OCI-LY7 (cell line): ENCODE results near the gene TTC7B. TPM values are rescaled to one million over a fixed set of nuclear protein-coding genes. Genes with fewer than 3 reads are reported as not detected.

Experiments
- BruUV-seq: library from RNA; stranded (reverse); fragments of 400-500 nt; replicated peaks from 2 replicates; lab custom pipeline; 2021; lab: Mats Ljungman, UMichigan
- CTCF ChIA-PET: fragments of 300-600 bp; sonication (Branson Sonifier 250); formaldehyde crosslinking; loops from one replicate; lab custom pipeline; 2022; ENCODE audit warnings: antibody characterized with exemption; ENCODE audit not compliant: unreplicated experiment; lab: Charles Lee
- POLR2A ChIA-PET: fragments of 300-600 bp; sonication (Branson Sonifier 250); formaldehyde crosslinking; loops from one replicate; lab custom pipeline; 2022; ENCODE audit warnings: antibody characterized with exemption; lab: Charles Lee
- DNase-seq: peaks from one replicate; pipeline ENCODE4 v3.0.0-alpha.2; 2015; ENCODE audit warnings: low spot score
- H2AFZ ChIP-seq: fragments of 200-600 bp; sonication (generic), shearing (Covaris generic); 2 replicates; pipeline ENCODE4 v1.6.1; 2014; ENCODE audit warnings: mild to moderate bottlenecking, antibody characterized with exemption, low read length, moderate library complexity
- H3K27ac ChIP-seq: fragments of 200-600 bp; sonication (generic); 2 replicates; pipeline ENCODE4 v1.5.1; 2014; ENCODE audit warnings: mixed run types, low read depth, mild to moderate bottlenecking, moderate library complexity, low read length, inconsistent platforms; ENCODE audit not compliant: poor library complexity, severe bottlenecking
- H3K36me3 ChIP-seq: fragments of 200-600 bp; sonication (generic); 2 replicates; pipeline ENCODE4 v1.6.1; 2014; ENCODE audit warnings: mild to moderate bottlenecking, antibody characterized with exemption, low read length, moderate library complexity, mixed read lengths; ENCODE audit not compliant: insufficient read depth
- H3K4me1 ChIP-seq: fragments of 200-600 bp; sonication (generic); 2 replicates; pipeline ENCODE4 v1.5.1; 2014; ENCODE audit warnings: mild to moderate bottlenecking, low read length; ENCODE audit not compliant: insufficient read depth, poor library complexity, severe bottlenecking
- H3K4me2 ChIP-seq: fragments of 200-600 bp; sonication (generic); 2 replicates; pipeline ENCODE4 v1.6.1; 2014; ENCODE audit warnings: mild to moderate bottlenecking, low read length
- H3K4me3 ChIP-seq: fragments of 200-600 bp; sonication (generic); 2 replicates; pipeline ENCODE4 v1.5.1; 2014; ENCODE audit warnings: mild to moderate bottlenecking, low read depth, low read length; ENCODE audit not compliant: poor library complexity, severe bottlenecking
- H3K79me2 ChIP-seq: fragments of 200-600 bp; sonication (generic); 2 replicates; pipeline ENCODE4 v1.6.1; 2016; ENCODE audit warnings: low read depth, mild to moderate bottlenecking, low read length, moderate library complexity, mixed read lengths; ENCODE audit not compliant: insufficient read depth
- H3K9me2 ChIP-seq: fragments of 200-600 bp; sonication (generic); 2 replicates; pipeline ENCODE4 v1.6.1; 2016; ENCODE audit warnings: mild to moderate bottlenecking, low read length, mixed read lengths; ENCODE audit not compliant: insufficient read depth
- H3K9me3 ChIP-seq: fragments of 200-600 bp; sonication (generic); 2 replicates; pipeline ENCODE4 v1.6.1; 2014; ENCODE audit warnings: mild to moderate bottlenecking, mixed run types, low read length, mixed read lengths
- H4K20me1 ChIP-seq: fragments of 200-600 bp; sonication (generic); 2 replicates; pipeline ENCODE4 v1.6.1; 2014; ENCODE audit warnings: mild to moderate bottlenecking, antibody characterized with exemption, low read length, moderate library complexity, mixed read lengths; ENCODE audit not compliant: insufficient read depth
- CTCF ChIP-seq: fragments of 200-600 bp; sonication (generic); conservative IDR thresholded peaks from 2 replicates; pipeline ENCODE4 v1.5.1; 2014; ENCODE audit warnings: mild to moderate bottlenecking, antibody characterized with exemption, low read length, moderate library complexity, mixed read lengths
- EZH2phosphoT487 ChIP-seq: fragments of 200-600 bp; sonication (generic); IDR thresholded peaks from 2 replicates; pipeline ENCODE4 v1.6.1; 2018; ENCODE audit warnings: low read depth, borderline replicate concordance, mild to moderate bottlenecking, mixed run types, antibody characterized with exemption, low read length, moderate library complexity, mixed read lengths
- intact Hi-C: fragments of 100-400 bp; cut with micrococcal nuclease; formaldehyde crosslinking; loops from one replicate; pipeline ENCODE4 v1.10.0; 2022; ENCODE audit not compliant: unreplicated experiment
- total RNA-seq, 2 experiments: library from RNA; depleted of rRNA in 1 of 2; stranded (reverse); fragments of >200 nt in 1 of 2; shearing (Covaris generic) in 1 of 2; gene quantifications; 2 replicates each; pipeline ENCODE4 v1.2.3, GENCODE V29; 2014 to 2022

The TTC7B gene
- total RNA-seq, 2 experiments from 2014 or later, result 0.19 to 0.51 TPM

GRCh38 chr14:90677484-90678050 is 138.7 kb downstream of the TTC7B start:
- CTCF ChIA-PET, result no interaction called here
- H3K27ac ChIP-seq, result no peak overlapping the region
- no peaks in the 10 kb centered on the region for H4K20me1 ChIP-seq
- POLR2A ChIA-PET, result no interaction called here
- no peak overlapping the region for H3K4me2 ChIP-seq
- intact Hi-C loops, result no loop called here
- no peak overlapping the region for H2AFZ ChIP-seq
- no peaks in the 10 kb centered on the region for H3K79me2 ChIP-seq
- no peak overlapping the region for H3K4me3 ChIP-seq
- H3K4me1 ChIP-seq, result no peaks in the 10 kb centered on the region
- no TSS peak for BruUV-seq
- no peaks in the 10 kb centered on the region for H3K36me3 ChIP-seq
- H3K9me2 ChIP-seq, result no peaks in the 10 kb centered on the region
- TF ChIP-seq EZH2phosphoT487, result no peak
- TF ChIP-seq CTCF, result no peak
- no peak for DNase-seq
- no peaks in the 10 kb centered on the region for H3K9me3 ChIP-seq

- ChIA-PET CTCF (no interaction called here), POLR2A (no interaction called here)
- H3K4me1 ChIP-seq, result peaks cover 1% of the 10 kb centered on the region
- H3K9me2 ChIP-seq, result no peaks in the 10 kb centered on the region
- DNase-seq, result no peak
- no peaks in the 10 kb centered on the region for H3K79me2 ChIP-seq
- H3K9me3 ChIP-seq, result no peaks in the 10 kb centered on the region
- H3K4me3 ChIP-seq, result no peak overlapping the region
- H2AFZ ChIP-seq, result no peak overlapping the region
- TF ChIP-seq EZH2phosphoT487, result no peak
- TF ChIP-seq CTCF, result no peak
- no peaks in the 10 kb centered on the region for H4K20me1 ChIP-seq
- BruUV-seq, result no TSS peak
- H3K36me3 ChIP-seq, result no peaks in the 10 kb centered on the region
- intact Hi-C loops, result no loop called here
- no peak overlapping the region for H3K27ac ChIP-seq
- H3K4me2 ChIP-seq, result no peak overlapping the region
Observed at GRCh38 chr14:90676912-90677311, 139.3 kb downstream of the TTC7B start.

- H3K4me1 ChIP-seq, result peaks cover 7% of the 10 kb centered on the region
- H3K4me3 ChIP-seq, result no peak overlapping the region
- no peaks in the 10 kb centered on the region for H3K9me3 ChIP-seq
- no peak overlapping the region for H3K4me2 ChIP-seq
- POLR2A ChIA-PET, result no interaction called here
- H3K27ac ChIP-seq, result no peak overlapping the region
- intact Hi-C loops, result no loop called here
- H3K36me3 ChIP-seq, result no peaks in the 10 kb centered on the region
- TF ChIP-seq CTCF (no peak), EZH2phosphoT487 (no peak)
- H4K20me1 ChIP-seq, result no peaks in the 10 kb centered on the region
- H3K79me2 ChIP-seq, result no peaks in the 10 kb centered on the region
- H3K9me2 ChIP-seq, result no peaks in the 10 kb centered on the region
- CTCF ChIA-PET, result no interaction called here
- DNase-seq, result no peak
- no peak overlapping the region for H2AFZ ChIP-seq
- BruUV-seq, result no TSS peak
Observed at GRCh38 chr14:90676356-90676755, 139.9 kb downstream of the TTC7B start.
